Thoracic aorta (tissue), 2 donors: Measurements from ENCODE around the gene CARMIL1. TPM values are rescaled to one million over a fixed set of nuclear protein-coding genes. Genes with fewer than 3 reads are reported as not detected.

Source experiments
- ATAC-seq: fragments of 150-250 bp; one replicate; pipeline ENCODE4 v1.8.0; 2017; ENCODE audit warnings: low read depth; ENCODE audit not compliant: insufficient number of reproducible peaks, low FRiP score
- DNase-seq: peaks from one replicate; pipeline ENCODE4 v3.0.0-alpha.2; 2020; ENCODE audit warnings: low spot score
- H3K27ac ChIP-seq, 2 donors: fragments of 200-600 bp; sonication (generic); 1 replicate in 1 of 2; 2 replicates in 1 of 2; pipeline ENCODE4 v1.5.1; 2016; ENCODE audit warnings: mild to moderate bottlenecking in 2 of 2, moderate library complexity in 2 of 2
- H3K27me3 ChIP-seq: fragments of 200-600 bp; sonication (generic); replicated peaks from 2 replicates; pipeline ENCODE4 v1.6.0; 2016; ENCODE audit warnings: mild to moderate bottlenecking; ENCODE audit not compliant: insufficient read depth
- H3K36me3 ChIP-seq: fragments of 200-600 bp; sonication (generic); one replicate; pipeline ENCODE4 v1.5.1; 2016
- H3K4me1 ChIP-seq, 2 donors: fragments of 200-600 bp; sonication (generic); 1 replicate in 1 of 2; 2 replicates in 1 of 2; pipeline versions ENCODE4 v1.5.1 to v1.6.0; 2016; ENCODE audit warnings: low read depth in 2 of 2, mild to moderate bottlenecking in 1 of 2; ENCODE audit not compliant: control insufficient read depth in 1 of 2
- H3K4me3 ChIP-seq: fragments of 200-600 bp; sonication (generic); 2 replicates; pipeline ENCODE4 v1.5.1; 2016; ENCODE audit warnings: mild to moderate bottlenecking
- H3K9me3 ChIP-seq: fragments of 200-600 bp; sonication (generic); 2 replicates; pipeline ENCODE4 v1.5.1; 2016
- total RNA-seq, 2 donors: library from RNA; depleted of rRNA; stranded (reverse); fragments of >200 nt; gene quantifications; one replicate each; pipeline versions ENCODE4 v1.1.0 to v1.2.3, GENCODE V29; 2016
- TF ChIP-seq, protein P1 (sequence below): fragments of 200-600 bp; sonication (generic); IDR thresholded peaks from one replicate; pipeline ENCODE4 v1.5.1; 2019; ENCODE audit warnings: antibody characterized with exemption

CARMIL1 gene
- total RNA-seq, 2 donors from 2014 or later: 60.4 to 63.0 TPM

DNA sequence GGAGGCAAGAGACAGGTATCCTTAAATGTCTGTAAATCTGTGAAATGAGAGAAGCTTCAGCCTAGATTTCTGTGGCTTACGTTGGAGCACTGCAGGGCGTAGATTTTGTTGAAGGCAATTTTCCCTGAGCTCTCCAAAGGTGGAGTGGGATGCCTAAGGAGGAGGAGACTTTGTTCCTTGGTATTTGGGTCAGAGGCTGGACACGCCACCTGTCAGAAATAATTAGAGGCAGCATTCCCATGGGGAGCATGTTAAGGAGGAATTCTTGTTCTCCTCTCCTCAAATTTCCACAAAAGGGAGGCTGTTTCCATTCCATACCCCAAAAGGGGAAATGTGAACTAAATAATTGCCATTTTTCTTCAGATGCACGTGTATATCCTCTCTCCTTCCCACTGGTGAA is 361.7 kb downstream of the CARMIL1 start:
- DNase-seq (no peak), ATAC-seq (no peak)
- TF ChIP-seq, protein P1, sequence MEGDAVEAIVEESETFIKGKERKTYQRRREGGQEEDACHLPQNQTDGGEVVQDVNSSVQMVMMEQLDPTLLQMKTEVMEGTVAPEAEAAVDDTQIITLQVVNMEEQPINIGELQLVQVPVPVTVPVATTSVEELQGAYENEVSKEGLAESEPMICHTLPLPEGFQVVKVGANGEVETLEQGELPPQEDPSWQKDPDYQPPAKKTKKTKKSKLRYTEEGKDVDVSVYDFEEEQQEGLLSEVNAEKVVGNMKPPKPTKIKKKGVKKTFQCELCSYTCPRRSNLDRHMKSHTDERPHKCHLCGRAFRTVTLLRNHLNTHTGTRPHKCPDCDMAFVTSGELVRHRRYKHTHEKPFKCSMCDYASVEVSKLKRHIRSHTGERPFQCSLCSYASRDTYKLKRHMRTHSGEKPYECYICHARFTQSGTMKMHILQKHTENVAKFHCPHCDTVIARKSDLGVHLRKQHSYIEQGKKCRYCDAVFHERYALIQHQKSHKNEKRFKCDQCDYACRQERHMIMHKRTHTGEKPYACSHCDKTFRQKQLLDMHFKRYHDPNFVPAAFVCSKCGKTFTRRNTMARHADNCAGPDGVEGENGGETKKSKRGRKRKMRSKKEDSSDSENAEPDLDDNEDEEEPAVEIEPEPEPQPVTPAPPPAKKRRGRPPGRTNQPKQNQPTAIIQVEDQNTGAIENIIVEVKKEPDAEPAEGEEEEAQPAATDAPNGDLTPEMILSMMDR: no peak
- H3K27ac ChIP-seq: no peak overlapping the region
- no peaks in the 10 kb centered on the region for H3K27me3 ChIP-seq
- no peak overlapping the region for H3K4me3 ChIP-seq
- H3K9me3 ChIP-seq: no peaks in the 10 kb centered on the region
- H3K36me3 ChIP-seq: no peaks in the 10 kb centered on the region
- no peaks in the 10 kb centered on the region for H3K4me1 ChIP-seq

DNA sequence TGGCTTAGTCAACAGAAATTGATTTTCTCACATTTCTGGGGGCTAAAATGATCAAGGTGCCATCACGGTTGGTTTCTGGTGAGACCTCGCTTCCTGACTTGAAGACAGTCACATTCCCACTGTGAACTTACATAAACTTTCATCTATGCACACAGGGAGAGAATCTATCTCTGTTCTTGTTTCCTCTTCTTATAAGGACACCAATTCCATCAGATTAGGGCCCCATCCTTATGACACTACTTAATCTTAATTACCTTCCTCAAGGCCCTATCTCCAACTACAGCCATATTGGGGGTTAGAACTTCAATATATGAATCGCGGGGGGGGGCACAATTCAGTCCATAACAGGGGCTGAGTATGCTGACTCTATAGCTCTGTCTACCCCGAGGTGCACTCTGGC is 362.2 kb downstream of the CARMIL1 start:
- Histone ChIP-seq H3K9me3 (no peaks in the 10 kb centered on the region), H3K4me3 (no peak overlapping the region), H3K4me1 (no peaks in the 10 kb centered on the region), H3K36me3 (no peaks in the 10 kb centered on the region), H3K27me3 (no peaks in the 10 kb centered on the region), H3K27ac (no peak overlapping the region)
- ATAC-seq (no peak), DNase-seq (no peak)
- TF ChIP-seq, protein P1: no peak

DNA sequence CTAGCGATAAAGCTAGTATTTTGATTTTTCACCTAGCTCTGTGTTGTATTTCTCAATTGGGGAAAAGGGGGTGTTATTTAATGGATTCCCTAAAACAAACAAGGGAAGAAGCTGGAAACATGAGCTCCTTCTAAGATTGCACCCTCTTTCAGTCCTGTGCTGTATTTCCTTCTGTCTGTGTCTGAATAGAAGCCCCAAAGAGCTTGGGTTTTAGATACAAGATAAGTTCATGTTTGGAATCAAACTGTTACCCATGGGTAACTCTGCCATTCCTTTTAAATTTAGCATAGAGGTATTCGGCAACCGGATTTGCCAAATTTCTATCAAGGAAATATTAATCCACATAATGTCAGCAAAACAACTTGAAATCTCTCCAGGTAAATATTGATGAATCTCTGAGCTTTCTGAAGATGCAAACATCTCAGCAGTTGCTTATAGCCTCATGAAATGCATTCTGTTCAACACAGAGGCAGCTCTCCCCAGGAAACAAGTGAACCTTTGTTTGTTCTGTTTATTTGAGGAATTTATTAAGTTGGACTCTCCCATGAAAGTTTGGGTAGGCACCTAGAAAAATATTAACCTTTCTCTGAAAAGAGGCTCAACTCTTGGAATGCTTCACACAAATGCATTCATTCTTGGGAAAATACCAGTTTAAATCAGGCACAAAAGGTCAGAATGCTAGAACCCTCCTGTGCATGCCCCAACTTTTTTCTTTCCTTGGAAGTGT is 362.9 kb downstream of the CARMIL1 start:
- H3K27ac ChIP-seq: no peak overlapping the region
- no peak for DNase-seq
- H3K4me3 ChIP-seq: no peak overlapping the region
- H3K4me1 ChIP-seq: no peaks in the 10 kb centered on the region
- H3K9me3 ChIP-seq: no peaks in the 10 kb centered on the region
- TF ChIP-seq, protein P1: no peak
- ATAC-seq: no peak
- no peaks in the 10 kb centered on the region for H3K36me3 ChIP-seq
- H3K27me3 ChIP-seq: no peaks in the 10 kb centered on the region

DNA sequence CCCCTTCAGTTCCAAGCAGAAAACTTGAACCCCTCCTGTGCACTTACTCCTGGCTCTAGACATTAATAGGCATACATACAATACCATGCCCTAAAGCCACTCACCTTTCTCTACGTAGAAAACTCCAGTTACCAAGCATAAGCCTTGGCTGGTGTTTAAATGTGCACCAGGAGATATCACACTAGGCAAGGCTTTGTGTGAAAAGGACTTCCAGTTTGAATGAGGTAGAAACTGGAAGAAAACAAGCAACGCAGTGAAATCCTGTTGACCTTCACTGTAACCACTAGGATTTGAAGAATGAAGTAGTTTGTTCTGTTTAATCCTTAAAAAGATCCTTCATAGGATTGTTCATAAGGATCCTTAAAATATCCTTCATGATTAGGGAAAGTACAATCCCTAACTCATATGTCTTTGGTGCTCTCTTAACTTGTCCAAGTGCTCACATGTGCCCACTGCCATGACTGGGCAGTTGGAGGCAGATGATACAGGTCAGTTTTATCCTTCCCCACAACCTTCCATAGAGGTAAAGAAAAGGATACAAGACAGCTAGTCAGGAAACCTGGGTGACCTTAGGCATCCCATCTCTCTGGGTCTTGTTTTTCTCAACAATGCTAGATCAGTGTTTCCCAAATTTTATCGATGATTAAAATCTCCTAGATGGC is 363.6 kb downstream of the CARMIL1 start:
- no peak for ATAC-seq
- Histone ChIP-seq H3K4me3 (no peak overlapping the region), H3K27me3 (no peaks in the 10 kb centered on the region), H3K9me3 (no peaks in the 10 kb centered on the region), H3K4me1 (no peaks in the 10 kb centered on the region), H3K36me3 (no peaks in the 10 kb centered on the region), H3K27ac (no peak overlapping the region)
- DNase-seq: no peak
- TF ChIP-seq, protein P1: no peak

DNA sequence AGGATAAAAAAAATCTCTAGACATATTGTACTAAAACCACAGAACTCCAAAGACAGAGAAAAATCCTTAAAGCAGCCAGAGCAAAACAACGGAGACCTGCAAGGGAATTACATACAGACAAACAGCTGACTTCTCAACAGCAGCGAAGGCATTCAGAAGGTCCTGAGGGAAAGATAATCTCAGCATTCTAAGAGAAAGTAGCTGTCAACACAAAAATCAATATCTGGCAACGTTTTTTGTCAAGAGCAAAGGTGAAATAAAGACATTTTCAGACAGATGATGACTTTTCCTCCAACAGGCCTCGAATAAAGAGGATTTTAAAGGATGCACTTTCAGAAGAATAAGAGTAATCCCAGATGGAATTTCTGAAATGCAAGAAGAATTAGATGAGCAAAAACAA is 366.7 kb downstream of the CARMIL1 start:
- DNase-seq: no peak
- no peaks in the 10 kb centered on the region for H3K27me3 ChIP-seq

More for the DNA sequence above, 366.7 kb downstream of the CARMIL1 start:
- Histone ChIP-seq H3K4me3 (no peak overlapping the region), H3K36me3 (no peaks in the 10 kb centered on the region), H3K4me1 (no peaks in the 10 kb centered on the region), H3K27ac (no peak overlapping the region), H3K9me3 (no peaks in the 10 kb centered on the region)
- TF ChIP-seq, protein P1: no peak
- no peak for ATAC-seq
